ENCODE data around the gene MAP2.

GRCh38 chr2:209382775-209383174 is 41.1 kb upstream of the MAP2 start:
- TF ChIP-seq POLR2AphosphoS5 (IDR thresholded peaks at IDR 0.05; ENCODE audit: low read depth, low read length) (no peak), TAF1 (IDR thresholded peaks at IDR 0.05; ENCODE audit: low read depth, low read length) (no peak), POLR2A (IDR thresholded peaks at IDR 0.05; ENCODE audit: low read depth, low read length) (no peak), SPI1 (IDR thresholded peaks at IDR 0.05; ENCODE audit: low read depth, low read length) (no peak)

All from GM12891 (cell line).